Stimulated activated CD8-positive, alpha-beta memory T cell treated with anti-CD3 and anti-CD28 coated beads, Interleukin-15, amount 100 ng/mL, for 1 hour (primary cell): ENCODE data around the gene MANF.

Experiments
- DNase-seq: peaks from one replicate; pipeline ENCODE4 v3.0.0-alpha.2; 2020; ENCODE audit warnings: low read depth

Gene MANF

DNA sequence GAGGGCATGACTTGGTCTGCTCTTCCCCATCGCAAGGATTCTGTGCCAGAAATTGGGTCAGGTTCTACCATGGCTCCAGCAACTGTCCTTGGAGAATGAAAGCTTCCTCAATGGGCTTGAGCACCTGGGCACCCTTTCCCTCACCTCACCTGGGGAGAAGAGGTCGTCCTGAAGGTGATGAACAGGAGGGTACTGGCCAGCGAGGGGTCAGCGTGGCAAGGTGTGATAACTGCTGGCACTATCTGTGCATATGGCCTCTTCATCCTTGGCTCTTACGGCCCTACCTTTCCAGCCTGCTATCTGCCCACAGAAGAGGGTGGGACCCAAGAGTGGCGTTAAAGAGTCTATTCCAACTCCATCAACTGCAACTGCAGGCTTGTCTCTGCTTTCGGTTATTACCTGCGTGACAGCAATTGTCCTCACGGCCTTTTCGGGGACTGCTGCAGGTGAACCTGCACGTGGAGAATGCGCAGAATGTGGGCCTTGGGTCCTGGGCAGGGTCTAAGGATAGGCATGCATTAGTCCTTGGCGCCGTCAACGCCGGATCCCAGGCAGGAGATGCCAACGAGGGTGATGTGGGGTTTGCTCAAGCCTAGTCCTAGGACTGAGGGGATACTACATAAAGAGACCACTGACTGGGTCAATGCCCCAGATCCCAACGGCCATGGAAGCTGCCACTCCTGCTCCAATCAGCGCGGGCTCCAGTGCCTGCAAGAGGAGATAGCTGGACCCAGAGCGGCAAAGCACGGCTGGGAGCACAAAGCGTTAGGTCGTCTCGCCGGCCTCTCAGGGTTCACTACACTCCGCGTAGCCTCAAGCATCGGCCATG lies 5.4 kb downstream of the MANF start:
- no peak for DNase-seq

DNA sequence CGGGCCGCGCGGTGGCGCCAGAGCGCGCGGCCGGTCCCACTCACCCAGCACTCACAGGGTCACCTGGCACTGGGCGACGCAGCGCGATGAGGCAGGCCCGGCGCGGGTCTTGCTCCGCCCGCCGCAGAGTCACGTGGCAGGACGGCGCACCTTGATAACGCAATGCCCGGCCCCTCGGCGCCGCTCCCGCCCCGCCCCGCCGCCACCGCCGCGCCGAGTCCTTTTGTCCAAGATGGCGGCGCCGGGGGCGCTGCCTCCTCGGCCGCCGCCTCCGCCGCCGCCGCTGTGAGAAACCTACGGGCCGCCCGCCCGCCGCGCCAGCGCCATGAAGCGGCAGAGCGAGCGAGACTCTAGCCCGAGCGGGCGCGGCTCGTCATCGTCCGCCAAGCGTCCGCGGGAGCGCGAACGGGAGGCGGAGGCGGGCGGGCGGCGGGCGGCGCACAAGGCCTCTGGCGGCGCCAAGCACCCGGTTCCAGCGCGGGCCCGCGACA lies 6.0 kb downstream of the MANF start, which contains the start of gene RBM15B:
TSS of gene RBM15B (plus strand) at position 211 of the 491 bp plus-strand sequence. CDS start at position 326, 115 bp downstream.
- peak; percentile 90 for DNase-seq

DNA sequence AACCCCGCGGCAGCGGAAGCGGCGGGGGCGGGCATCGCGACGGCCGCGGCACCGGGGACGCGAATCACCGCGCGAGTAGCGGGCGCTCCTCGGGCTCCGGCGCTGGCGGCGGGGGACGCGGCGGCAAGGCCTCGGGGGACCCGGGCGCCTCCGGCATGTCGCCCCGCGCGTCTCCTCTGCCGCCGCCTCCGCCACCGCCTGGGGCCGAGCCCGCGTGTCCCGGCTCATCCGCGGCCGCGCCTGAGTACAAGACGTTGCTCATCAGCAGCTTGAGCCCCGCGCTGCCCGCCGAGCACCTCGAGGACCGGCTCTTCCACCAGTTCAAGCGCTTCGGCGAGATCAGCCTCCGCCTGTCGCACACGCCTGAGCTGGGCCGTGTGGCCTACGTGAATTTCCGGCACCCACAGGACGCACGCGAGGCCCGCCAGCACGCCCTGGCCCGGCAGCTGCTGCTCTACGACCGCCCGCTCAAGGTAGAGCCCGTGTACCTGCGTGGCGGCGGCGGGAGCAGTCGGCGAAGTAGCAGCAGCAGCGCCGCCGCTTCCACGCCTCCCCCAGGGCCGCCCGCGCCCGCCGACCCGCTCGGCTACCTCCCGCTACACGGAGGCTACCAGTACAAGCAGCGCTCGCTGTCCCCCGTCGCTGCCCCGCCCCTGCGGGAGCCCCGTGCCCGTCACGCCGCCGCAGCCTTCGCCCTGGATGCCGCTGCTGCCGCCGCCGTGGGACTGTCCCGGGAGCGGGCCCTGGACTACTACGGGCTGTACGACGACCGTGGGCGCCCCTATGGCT lies 6.7 kb downstream of the MANF start:
- DNase-seq, result no peak

DNA sequence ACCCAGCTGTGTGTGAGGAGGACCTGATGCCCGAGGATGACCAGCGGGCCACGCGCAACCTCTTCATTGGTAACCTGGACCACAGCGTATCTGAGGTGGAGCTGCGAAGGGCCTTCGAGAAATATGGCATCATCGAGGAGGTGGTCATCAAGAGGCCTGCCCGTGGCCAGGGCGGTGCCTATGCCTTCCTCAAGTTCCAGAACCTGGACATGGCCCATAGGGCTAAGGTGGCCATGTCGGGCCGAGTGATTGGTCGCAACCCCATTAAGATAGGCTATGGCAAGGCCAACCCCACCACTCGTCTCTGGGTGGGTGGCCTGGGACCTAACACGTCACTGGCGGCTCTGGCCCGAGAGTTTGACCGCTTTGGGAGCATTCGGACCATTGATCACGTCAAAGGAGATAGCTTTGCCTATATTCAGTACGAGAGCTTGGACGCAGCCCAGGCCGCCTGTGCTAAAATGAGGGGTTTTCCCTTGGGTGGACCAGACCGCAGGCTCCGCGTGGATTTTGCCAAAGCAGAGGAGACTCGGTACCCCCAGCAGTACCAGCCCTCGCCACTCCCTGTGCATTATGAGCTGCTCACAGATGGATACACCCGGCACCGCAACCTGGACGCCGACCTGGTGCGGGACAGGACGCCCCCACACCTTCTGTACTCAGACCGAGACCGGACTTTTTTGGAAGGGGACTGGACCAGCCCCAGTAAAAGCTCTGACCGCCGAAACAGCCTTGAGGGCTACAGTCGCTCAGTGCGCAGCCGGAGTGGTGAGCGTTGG lies 7.5 kb downstream of the MANF start:
- no peak for DNase-seq

DNA sequence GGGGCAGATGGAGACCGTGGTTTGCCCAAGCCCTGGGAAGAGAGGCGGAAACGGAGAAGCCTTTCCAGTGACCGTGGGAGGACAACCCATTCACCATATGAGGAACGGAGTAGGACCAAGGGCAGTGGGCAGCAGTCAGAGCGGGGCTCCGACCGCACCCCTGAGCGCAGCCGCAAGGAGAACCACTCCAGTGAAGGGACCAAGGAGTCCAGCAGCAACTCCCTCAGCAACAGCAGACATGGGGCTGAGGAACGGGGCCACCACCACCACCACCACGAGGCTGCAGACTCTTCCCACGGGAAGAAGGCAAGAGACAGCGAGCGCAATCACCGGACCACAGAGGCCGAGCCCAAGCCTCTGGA lies 8.0 kb downstream of the MANF start:
- no peak for DNase-seq

DNA sequence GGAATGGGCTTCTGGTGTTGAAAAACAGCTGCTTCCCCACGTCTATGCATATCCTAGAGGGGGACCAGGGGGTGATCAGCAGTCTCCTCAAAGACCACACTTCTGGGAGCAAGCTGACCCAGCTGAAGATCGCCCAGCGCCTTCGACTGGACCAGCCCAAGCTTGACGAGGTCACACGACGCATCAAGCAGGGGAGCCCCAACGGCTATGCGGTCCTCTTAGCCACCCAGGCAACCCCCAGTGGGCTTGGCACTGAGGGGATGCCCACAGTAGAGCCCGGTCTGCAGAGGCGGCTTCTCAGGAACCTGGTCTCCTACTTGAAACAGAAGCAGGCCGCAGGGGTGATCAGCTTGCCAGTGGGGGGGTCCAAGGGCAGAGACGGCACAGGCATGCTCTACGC lies 8.5 kb downstream of the MANF start:
- no peak for DNase-seq

DNA sequence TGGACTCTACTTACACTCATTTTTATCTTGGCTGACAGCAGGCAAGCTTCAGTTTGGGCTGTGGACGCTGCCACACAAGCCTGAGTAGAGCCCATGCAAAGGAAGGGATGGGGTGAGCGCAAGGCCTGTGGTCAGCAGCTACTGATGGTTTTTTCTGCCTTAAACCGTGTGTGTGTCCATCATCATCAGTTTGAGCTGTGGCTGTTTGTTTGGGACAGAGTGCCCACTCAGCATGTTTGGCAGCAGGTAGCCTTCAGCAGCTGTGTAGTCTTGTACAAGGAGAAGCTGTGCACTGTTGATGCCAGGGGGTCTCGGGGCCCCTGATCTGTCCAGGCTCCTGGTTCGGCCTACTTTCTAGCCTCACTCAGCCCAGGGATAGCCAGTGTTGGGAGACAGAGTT lies 9.4 kb downstream of the MANF start:
- DNase-seq, result no peak

DNA sequence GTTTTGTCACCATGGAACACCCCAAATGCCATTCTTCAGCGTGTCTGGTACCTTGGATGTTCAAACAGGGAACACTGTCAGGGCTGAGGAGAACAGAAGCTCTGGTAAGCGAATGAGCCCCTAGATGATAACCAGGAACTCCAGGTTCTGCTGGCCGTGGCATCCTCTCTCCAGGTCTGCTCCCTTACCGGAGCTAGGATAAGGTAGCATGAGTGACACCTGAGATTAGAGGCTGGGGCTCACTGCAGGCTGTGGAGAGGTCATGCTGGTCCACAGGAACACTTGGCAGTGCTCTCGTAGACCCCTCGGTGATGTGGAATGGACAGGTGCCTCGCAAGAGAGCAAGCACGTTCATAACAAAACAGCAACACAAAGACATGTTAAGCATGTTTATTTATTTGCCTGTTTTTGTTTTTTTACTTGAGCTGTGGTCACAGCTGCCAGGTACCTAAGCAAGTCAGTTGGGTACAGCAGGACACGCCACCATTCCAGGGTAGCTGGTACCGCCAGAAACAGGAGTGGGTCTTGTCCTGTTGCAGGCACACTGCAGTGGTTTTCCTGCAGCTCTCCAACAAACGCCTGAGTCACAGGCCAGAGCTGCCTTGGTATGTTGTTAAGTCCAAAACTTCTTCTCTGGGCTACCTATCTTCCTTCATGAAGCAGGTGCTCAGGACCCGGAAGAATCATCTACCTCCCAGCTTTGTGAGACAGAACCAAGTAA lies 10.6 kb downstream of the MANF start:
- DNase-seq, result no peak

DNA sequence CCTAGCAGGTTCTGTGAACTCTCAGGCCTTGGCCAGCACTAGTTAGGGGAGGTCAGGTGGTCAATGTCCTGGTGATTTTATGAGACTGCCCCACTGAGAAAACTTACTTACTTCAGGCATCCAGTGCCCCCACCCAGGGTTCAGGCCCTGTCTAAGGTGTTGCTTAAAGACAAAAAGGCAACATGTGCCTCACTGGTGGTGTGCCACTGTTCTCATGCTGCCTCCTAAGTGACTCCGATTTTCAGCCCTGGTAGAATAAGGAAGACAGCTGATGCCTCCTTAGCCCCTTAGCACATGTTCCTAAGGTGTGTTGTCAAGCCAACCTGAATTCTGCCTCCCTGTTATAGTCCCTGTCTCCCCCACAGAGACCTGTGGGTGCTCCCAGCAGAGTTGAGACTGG lies 11.3 kb downstream of the MANF start:
- DNase-seq, result no peak

DNA sequence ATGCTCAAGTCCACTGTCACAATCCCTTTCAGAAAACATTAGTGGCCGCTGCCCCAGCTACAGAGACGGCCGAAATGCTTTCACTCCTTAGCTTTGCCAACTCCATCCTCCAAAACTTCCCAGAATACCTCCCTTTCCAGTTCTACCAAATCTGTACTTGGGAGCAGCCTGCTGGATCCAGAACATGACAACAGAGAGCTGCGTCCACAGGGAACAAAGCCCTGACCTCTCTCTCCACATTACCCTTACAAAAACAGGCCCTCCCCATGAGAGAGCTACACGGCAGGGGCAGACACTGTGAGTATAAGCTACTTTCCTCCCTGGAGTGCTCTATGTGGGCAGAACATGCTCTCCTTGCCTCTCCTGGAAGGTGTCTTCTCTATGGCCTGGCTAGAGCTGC lies 12.3 kb downstream of the MANF start:
- no peak for DNase-seq

DNA sequence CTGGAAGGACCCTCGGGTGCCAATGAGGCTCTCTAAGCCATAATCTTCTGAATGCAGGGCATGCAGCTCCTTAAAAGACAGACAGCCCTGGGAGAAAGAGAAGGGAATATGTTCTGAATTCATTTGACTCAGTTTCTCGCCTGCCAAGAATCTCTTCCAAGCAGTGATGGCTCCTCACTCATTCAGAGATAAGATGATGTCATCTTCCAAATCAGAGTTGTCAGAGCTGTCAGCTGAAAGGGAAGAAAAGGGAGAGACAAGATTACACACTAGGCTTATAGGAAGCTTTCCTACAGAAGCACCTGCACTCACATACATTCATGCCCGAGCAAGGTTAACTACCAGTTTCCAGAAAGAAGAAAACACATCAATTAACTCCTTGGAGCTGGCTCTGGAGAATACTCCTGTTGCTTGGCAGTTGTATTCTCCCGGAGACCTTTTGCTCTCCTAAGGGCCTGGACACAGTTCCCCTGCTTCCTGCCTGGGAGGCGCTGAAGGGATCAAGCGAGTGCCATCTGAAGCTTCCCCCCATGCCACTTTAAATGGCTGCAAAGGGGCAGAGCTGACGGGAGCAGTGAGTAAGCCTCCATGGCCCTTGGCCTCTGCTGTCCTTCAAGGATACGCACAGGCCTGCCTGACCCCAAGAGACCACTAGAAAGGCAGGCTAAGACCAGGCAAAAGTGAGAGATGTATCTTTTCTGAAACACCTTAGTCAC lies 13.7 kb downstream of the MANF start:
- no peak for DNase-seq

DNA sequence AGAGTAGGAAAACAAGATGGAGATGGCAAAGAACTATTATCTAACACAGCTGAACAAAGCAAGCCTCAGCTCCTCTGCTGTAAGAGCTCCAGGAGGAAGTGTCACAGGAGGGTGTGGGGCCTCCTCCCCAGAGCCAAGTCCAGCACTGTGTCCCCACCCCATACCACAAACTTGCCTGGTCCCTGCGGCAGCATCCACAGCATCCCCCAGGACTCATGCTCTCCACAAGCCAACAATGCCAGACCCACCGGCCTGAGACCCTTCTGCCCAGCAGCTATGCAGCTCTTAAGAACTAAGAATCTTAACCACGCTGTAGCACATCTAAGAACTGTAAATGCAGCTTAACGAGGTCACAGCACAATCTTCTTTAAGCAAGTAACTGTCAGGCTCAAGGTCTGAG lies 15.1 kb downstream of the MANF start:
- DNase-seq, result no peak

DNA sequence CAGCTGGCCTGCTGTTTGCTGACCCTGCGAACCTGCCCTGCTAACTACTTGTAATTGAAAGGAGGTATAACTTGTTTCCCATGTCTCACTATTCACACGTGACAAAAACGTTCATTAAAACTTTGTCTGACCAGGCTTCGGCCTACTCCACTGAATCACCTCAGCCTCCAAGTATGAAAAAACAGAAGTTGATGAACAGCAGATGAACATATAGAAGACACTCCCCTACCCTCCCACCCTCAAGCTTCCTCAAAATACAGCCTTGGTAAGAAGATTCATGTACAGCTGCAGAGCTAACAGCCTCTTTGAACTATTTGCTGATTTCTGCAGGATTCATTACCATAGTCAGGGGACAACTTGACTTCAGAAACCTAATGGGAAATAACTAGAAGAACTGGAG lies 16.6 kb downstream of the MANF start:
- no peak for DNase-seq

DNA sequence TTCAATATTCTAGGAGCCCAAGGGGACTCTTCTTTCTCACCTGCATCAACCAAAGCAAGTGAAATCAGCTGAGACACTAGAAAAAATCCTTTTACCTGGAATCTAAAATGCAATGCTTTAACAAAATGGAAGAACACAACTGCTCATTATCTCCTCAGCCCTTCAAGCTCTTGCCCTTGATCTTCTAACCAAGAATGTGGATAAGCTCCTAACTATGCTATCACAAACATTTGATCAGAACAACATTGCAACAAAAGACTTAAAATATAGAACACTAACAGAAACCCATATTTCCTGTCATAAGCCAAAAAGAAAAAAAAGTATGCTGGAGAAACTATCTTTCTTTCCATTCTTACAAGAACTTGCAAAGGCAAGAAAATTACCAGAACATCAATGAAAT lies 18.6 kb downstream of the MANF start:
- DNase-seq, result no peak

DNA sequence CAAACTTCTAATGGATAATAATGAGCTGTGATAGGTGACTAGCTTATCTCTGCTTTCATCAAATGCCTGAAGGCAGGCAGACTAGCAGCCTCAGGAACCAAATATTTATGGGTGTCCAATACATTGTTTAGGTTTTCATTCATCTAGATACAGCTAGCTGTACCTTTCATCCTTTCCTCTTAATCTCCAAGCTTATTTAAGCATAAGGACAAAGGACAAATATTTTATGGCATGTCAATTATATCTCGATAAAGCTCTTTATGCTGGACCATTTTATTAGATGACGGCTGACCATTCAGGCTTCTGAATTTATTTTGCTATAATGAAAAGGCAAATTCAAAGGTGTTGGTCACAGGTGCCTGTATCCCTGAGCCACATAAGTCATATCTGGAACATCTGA lies 22.9 kb downstream of the MANF start:
- no peak for DNase-seq

DNA sequence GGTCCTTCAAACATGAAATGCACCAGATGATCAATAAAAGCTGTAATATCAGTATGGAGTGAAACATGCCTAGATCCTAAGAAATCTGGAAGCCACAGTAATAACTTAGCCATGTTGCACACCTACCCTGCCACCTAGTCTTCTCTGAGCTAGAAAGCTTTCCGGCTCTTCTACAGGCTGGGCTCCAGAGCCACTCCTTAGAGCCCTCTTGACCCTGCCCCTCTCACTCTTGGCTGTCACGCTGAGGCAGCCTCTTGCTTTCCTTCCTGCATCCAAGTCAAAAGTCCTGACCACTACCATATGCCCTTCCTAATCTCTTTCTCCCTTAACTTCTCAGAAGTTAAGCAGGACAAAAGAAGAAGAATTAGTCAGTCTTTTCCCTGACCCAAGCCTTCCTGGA lies 23.7 kb downstream of the MANF start:
- DNase-seq, result no peak

DNA sequence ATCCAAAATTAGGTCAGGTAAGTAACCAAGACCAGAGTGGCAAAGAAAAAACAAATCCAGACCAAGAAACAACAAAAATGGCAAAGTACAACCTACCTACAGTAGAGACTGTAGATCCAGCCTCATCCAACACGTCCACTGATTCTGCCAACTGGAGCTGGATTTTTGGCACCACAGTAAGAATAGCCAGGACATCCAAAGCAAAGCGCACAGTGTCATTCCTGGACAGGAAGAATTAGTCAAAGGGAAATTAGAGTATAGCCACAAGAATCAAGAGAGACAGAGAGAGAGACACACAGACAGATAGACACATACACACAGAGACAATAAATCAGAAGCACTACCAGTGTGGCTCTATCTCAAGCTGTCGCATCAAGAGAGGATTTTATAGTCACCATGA lies 37.1 kb downstream of the MANF start:
- no peak for DNase-seq

DNA sequence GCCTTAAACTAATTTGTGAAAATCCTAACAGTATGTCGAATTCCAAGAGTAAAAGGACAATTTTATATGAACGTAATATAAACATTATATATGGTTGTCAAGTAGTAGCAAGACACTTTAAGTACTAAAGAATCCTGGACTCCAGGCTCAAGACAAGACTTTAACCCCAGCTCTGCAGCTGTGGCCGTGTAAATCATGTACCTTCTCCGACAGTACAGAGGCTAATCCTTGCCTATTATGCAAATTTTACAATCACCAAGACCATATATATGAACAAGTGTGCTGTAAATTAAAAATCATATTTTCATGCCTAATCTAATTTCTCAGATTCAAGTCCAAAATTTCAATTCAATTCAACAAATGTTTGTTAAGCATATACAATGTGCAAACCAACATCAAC lies 41.8 kb downstream of the MANF start:
- DNase-seq, result no peak

DNA sequence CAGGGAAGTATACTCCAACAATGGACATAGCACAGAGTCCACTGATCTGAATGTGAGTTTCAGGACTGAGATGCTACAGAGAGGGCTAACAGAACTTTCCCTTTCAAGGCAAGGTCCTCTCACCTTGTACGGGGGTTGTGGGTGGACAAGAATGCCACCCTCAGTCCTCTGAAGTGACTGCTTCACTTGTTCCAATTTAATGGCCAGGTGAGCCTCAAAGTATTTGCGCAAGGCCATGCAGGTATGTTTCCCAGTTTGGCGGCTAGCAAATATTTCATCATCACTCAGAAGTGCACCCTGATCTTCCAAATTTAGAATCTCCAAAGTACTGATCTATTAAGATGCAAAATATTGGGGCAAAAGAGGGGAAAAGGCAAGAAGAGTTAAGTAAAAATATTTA lies 44.0 kb downstream of the MANF start:
- no peak for DNase-seq

DNA sequence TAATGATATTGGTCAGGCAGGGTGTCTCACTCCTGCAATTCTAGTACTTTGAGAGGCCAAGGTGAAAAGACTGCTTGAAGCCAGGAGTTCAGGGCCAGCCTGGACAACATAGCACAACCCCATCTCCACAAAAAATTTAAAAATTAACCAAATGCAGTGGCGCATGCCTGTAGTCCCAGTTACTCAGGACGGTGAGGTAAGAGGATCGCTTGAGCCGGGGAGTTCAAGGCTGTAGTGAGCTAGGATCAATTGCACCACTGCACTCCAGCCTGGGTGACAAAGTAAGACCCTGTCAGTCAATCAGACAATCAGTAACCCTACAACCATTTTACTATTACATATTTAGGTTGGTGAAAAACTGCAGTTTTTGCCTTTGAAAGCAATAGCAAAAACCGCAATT lies 49.0 kb downstream of the MANF start:
- DNase-seq, result no peak

DNA sequence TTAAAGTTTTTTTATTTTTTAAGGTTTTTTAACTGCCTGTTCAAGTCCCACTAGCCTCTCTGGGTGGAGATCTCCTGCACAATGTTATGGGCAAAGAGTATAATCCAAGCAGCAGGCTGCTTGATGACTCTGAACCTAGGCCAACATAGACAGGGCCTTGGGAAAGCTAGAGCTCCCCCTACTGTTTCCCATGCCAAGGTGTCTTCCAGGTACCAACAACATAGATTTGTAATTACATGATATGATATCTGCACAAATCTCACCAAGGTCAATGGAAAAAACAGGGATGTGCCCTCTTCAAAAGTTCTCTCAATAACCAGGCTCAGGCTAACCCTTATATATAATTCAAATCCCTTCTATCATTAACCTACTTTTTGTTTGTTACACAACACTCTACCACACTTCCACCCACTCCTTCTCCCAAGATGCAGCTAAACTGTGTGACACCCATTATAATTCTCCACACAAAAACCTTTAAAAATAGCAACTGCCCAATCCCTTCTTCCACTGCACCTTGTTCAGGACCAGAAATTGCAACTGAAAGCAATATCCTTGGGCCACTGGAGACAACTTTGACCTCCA lies 49.7 kb downstream of the MANF start:
- peak; percentile 8 for DNase-seq
